GM23248 (cell line): Measurements from ENCODE around the gene SLC48A1. TPM values are rescaled to one million over a fixed set of nuclear protein-coding genes. Genes with fewer than 3 reads are reported as not detected.

ENCODE experiments used
- DNase-seq: peaks from one replicate; pipeline ENCODE4 v3.0.0-alpha.2; 2015
- H2AFZ ChIP-seq: fragments of 200-600 bp; sonication (generic); 2 replicates; pipeline ENCODE4 v1.6.1; 2016; ENCODE audit warnings: antibody characterized with exemption
- H3F3A ChIP-seq: fragments of 200-600 bp; sonication (generic); 2 replicates; pipeline ENCODE4 v1.6.1; 2016; ENCODE audit warnings: mild to moderate bottlenecking, antibody characterized with exemption, mixed run types; ENCODE audit not compliant: insufficient read depth
- H3K27ac ChIP-seq: fragments of 200-600 bp; sonication (generic); 2 replicates; pipeline ENCODE4 v1.5.1; 2016; ENCODE audit warnings: mild to moderate bottlenecking
- H3K27me3 ChIP-seq: fragments of 200-600 bp; sonication (generic); replicated peaks from 2 replicates; pipeline ENCODE4 v1.6.1; 2016; ENCODE audit warnings: mild to moderate bottlenecking; ENCODE audit not compliant: insufficient read depth
- H3K36me3 ChIP-seq: fragments of 200-600 bp; sonication (generic); 2 replicates; pipeline ENCODE4 v1.6.1; 2016; ENCODE audit warnings: low read depth, mild to moderate bottlenecking
- H3K4me1 ChIP-seq: fragments of 200-600 bp; sonication (generic); 2 replicates; pipeline ENCODE4 v1.6.1; 2016; ENCODE audit warnings: mild to moderate bottlenecking; ENCODE audit not compliant: insufficient read depth
- H3K4me2 ChIP-seq: fragments of 200-600 bp; sonication (generic); one replicate; pipeline ENCODE4 v1.6.1; 2016; ENCODE audit warnings: mild to moderate bottlenecking; ENCODE audit not compliant: unreplicated experiment
- H3K4me3 ChIP-seq: fragments of 200-600 bp; sonication (generic); 2 replicates; pipeline ENCODE4 v1.5.1; 2016; ENCODE audit warnings: mild to moderate bottlenecking
- H3K79me2 ChIP-seq: fragments of 200-600 bp; sonication (generic); 2 replicates; pipeline ENCODE4 v1.6.1; 2016; ENCODE audit warnings: mild to moderate bottlenecking; ENCODE audit not compliant: insufficient read depth
- H3K9ac ChIP-seq: fragments of 200-600 bp; sonication (generic); 2 replicates; pipeline ENCODE4 v1.6.1; 2016; ENCODE audit warnings: mild to moderate bottlenecking
- H3K9me2 ChIP-seq: fragments of 200-600 bp; sonication (generic); 2 replicates; pipeline ENCODE4 v1.6.1; 2016; ENCODE audit warnings: mixed run types, mild to moderate bottlenecking, moderate library complexity; ENCODE audit not compliant: insufficient read depth
- H3K9me3 ChIP-seq: fragments of 200-600 bp; sonication (generic); one replicate; pipeline ENCODE4 v1.6.1; 2017; ENCODE audit warnings: low read depth
- H4K20me1 ChIP-seq: fragments of 200-600 bp; sonication (generic); 2 replicates; pipeline ENCODE4 v1.6.0; 2016; ENCODE audit not compliant: insufficient read depth
- EZH2 ChIP-seq: fragments of 200-600 bp; sonication (generic); IDR thresholded peaks from 2 replicates; pipeline ENCODE4 v1.6.1; 2018; ENCODE audit warnings: antibody characterized with exemption, mild to moderate bottlenecking; ENCODE audit not compliant: insufficient read depth, poor library complexity, severe bottlenecking
- EZH2phosphoT487 ChIP-seq: fragments of 200-600 bp; sonication (generic); IDR thresholded peaks from 2 replicates; pipeline ENCODE4 v1.6.1; 2018; ENCODE audit warnings: antibody characterized with exemption, moderate library complexity, mild to moderate bottlenecking, low read depth; ENCODE audit not compliant: insufficient read depth
- WGBS, 2 experiments: methylation state at CpG; one replicate each; pipeline ENCODE4 v1.1.6; 2015 to 2017; ENCODE audit warnings: low lambda C conversion rate in 2 of 2, low coverage in 1 of 2; ENCODE audit errors: missing lambda C conversion rate in 2 of 2; 5-methylcytosine and 5-hydroxymethylcytosine counted together
- in situ Hi-C: fragments of 300-500 bp; cut with MboI; formaldehyde crosslinking; loops from 2 replicates; pipeline ENCODE4 v1.15.0; 2020
- polyA plus RNA-seq: library from polyadenylated mRNA; unstranded; fragments of >200 nt; fragmentation: Nextera tagmentation; extraction: Ambion mirVana; gene quantifications from 2 replicates; pipeline ENCODE4 v1.2.1, GENCODE V29; 2016
- total RNA-seq: library from RNA; depleted of rRNA; stranded (reverse); fragments of >200 nt; shearing (Covaris generic); gene quantifications from 2 replicates; pipeline ENCODE4 v1.2.3, GENCODE V29; 2014

SLC48A1 gene
- total and polyA plus RNA-seq, 2 experiments from 2014 or later = 16.4 to 21.8 TPM

GRCh38 chr12:47747596-47748506 lies 25.2 kb upstream of the SLC48A1 start:
- peaks cover 11% of the 10 kb centered on the region for H3F3A ChIP-seq
- no peak for DNase-seq
- no peaks in the 10 kb centered on the region for H4K20me1 ChIP-seq
- in situ Hi-C loops = no loop called here
- H3K36me3 ChIP-seq = no peaks in the 10 kb centered on the region
- no peaks in the 10 kb centered on the region for H3K9me2 ChIP-seq
- peaks cover 12% of the 10 kb centered on the region for H3K4me1 ChIP-seq
- no peaks in the 10 kb centered on the region for H3K79me2 ChIP-seq
- WGBS, 2 experiments = 83 to 86% methylated on average over 14 of the region's 14 CpGs
- H3K4me3 ChIP-seq = no peak overlapping the region
- no peaks in the 10 kb centered on the region for H3K9me3 ChIP-seq
- no peak overlapping the region for H2AFZ ChIP-seq
- no peak overlapping the region for H3K9ac ChIP-seq
- no peak overlapping the region for H3K4me2 ChIP-seq
- H3K27ac ChIP-seq = no peak overlapping the region
- no peaks in the 10 kb centered on the region for H3K27me3 ChIP-seq
- TF ChIP-seq EZH2 (no peak), EZH2phosphoT487 (no peak)

- H3F3A ChIP-seq = peaks cover 17% of the 10 kb centered on the region
- H3K27me3 ChIP-seq = no peaks in the 10 kb centered on the region
- no peak for DNase-seq
- H3K4me3 ChIP-seq = no peak overlapping the region
- 92 to 100% methylated on average over 1 of the region's 1 CpG for WGBS, 2 experiments
- H3K36me3 ChIP-seq = no peaks in the 10 kb centered on the region
- no peak overlapping the region for H3K9ac ChIP-seq
- H3K4me2 ChIP-seq = no peak overlapping the region
- no peaks in the 10 kb centered on the region for H3K9me2 ChIP-seq
- no peak for TF ChIP-seq EZH2
- no peak for TF ChIP-seq EZH2phosphoT487
- H3K4me1 ChIP-seq = peaks cover 18% of the 10 kb centered on the region
- in situ Hi-C loops = no loop called here
- no peak overlapping the region for H2AFZ ChIP-seq
- H3K27ac ChIP-seq = no peak overlapping the region
- no peaks in the 10 kb centered on the region for H3K79me2 ChIP-seq
- H4K20me1 ChIP-seq = no peaks in the 10 kb centered on the region
- H3K9me3 ChIP-seq = no peaks in the 10 kb centered on the region
These were observed 24.6 kb upstream of the SLC48A1 start for GRCh38 chr12:47748507-47748828.

GRCh38 chr12:47748899-47749298 lies 24.1 kb upstream of the SLC48A1 start:
- no peak for DNase-seq
- no peak overlapping the region for H3K9ac ChIP-seq
- H3K4me3 ChIP-seq = no peak overlapping the region
- H4K20me1 ChIP-seq = no peaks in the 10 kb centered on the region
- H3K36me3 ChIP-seq = no peaks in the 10 kb centered on the region
- no peaks in the 10 kb centered on the region for H3K9me2 ChIP-seq
- H3K4me1 ChIP-seq = peaks cover 22% of the 10 kb centered on the region
- no peak for TF ChIP-seq EZH2
- TF ChIP-seq EZH2phosphoT487 = no peak
- no peak overlapping the region for H3K27ac ChIP-seq
- H3K9me3 ChIP-seq = no peaks in the 10 kb centered on the region
- H3K79me2 ChIP-seq = no peaks in the 10 kb centered on the region
- 99 to 100% methylated on average over 2 to 3 of the region's 3 CpGs for WGBS, 2 experiments
- H3F3A ChIP-seq = peaks cover 21% of the 10 kb centered on the region
- no peak overlapping the region for H2AFZ ChIP-seq
- in situ Hi-C loops = no loop called here
- no peaks in the 10 kb centered on the region for H3K27me3 ChIP-seq
- H3K4me2 ChIP-seq = no peak overlapping the region

- Histone ChIP-seq H3K27me3 (no peaks in the 10 kb centered on the region), H2AFZ (no peak overlapping the region), H3K4me2 (no peak overlapping the region), H3K79me2 (no peaks in the 10 kb centered on the region), H3K27ac (no peak overlapping the region), H3K36me3 (no peaks in the 10 kb centered on the region), H3K9ac (no peak overlapping the region), H3F3A (peaks cover 23% of the 10 kb centered on the region), H4K20me1 (no peaks in the 10 kb centered on the region), H3K9me2 (no peaks in the 10 kb centered on the region), H3K9me3 (no peaks in the 10 kb centered on the region), H3K4me1 (peaks cover 27% of the 10 kb centered on the region), H3K4me3 (no peak overlapping the region)
- TF ChIP-seq EZH2 = no peak
- no peak for TF ChIP-seq EZH2phosphoT487
- 97% methylated on average over 10 of the region's 10 CpGs for WGBS, 2 experiments
- no peak for DNase-seq
- in situ Hi-C loops = no loop called here
These were observed 22.7 kb upstream of the SLC48A1 start for GRCh38 chr12:47750229-47750798.
